Right atrium auricular region (tissue), 2 donors: ENCODE data around the gene CNDP2. TPM values are rescaled to one million over a fixed set of nuclear protein-coding genes. Genes with fewer than 3 reads are reported as not detected.
A peak's percentile ranks its signal among the peaks of the same experiment; 100 is the strongest.

Source experiments
- DNase-seq: peaks from one replicate; pipeline ENCODE4 v3.0.0-alpha.2; 2019; ENCODE audit warnings: low spot score
- H3K27ac ChIP-seq, 2 donors: fragments of 200-600 bp; sonication (generic); 1 replicate in 1 of 2; 2 replicates in 1 of 2; pipeline ENCODE4 v1.5.1; 2016 to 2019
- H3K27me3 ChIP-seq, 2 donors: fragments of 200-600 bp; sonication (generic); one replicate each; pipeline versions ENCODE4 v1.5.1 to v1.6.0; 2017 to 2019
- H3K36me3 ChIP-seq: fragments of 200-600 bp; sonication (generic); one replicate; pipeline ENCODE4 v1.5.1; 2016
- H3K4me1 ChIP-seq, 2 donors: fragments of 200-600 bp; sonication (generic); one replicate each; pipeline versions ENCODE4 v1.5.1 to v1.6.0; 2017 to 2019
- H3K4me3 ChIP-seq, 2 donors: fragments of 200-600 bp; sonication (generic); 1 replicate in 1 of 2; 2 replicates in 1 of 2; pipeline ENCODE4 v1.5.1; 2017 to 2019; ENCODE audit warnings: mild to moderate bottlenecking in 1 of 2, moderate library complexity in 1 of 2
- H3K9me3 ChIP-seq, 2 donors: fragments of 200-600 bp; sonication (generic); one replicate each; pipeline ENCODE4 v1.5.1; 2019
- CTCF ChIP-seq, 2 donors: fragments of 200-600 bp; sonication (generic); IDR thresholded peaks; one replicate each; pipeline ENCODE4 v1.5.1; 2019; ENCODE audit warnings: antibody characterized with exemption in 2 of 2
- total RNA-seq, 2 donors: library from RNA; depleted of rRNA; stranded (reverse); fragments of >200 nt; gene quantifications; one replicate each; pipeline ENCODE4 v1.1.0, GENCODE V29; 2016

The CNDP2 gene
- total RNA-seq, 2 donors from 2014 or later: 31.2 to 62.6 TPM

GRCh38 chr18:74456349-74457042 lies 39.7 kb upstream of the CNDP2 start:
- H3K27ac ChIP-seq: peak overlapping the region in 1 of 2 donors; percentile 61
- no peaks in the 10 kb centered on the region for H3K36me3 ChIP-seq
- H3K4me3 ChIP-seq: peak overlapping the region; percentile 42 to 57
- no peak for TF ChIP-seq CTCF (IDR thresholded peaks at IDR 0.05)
- no peak for DNase-seq
- H3K9me3 ChIP-seq: no peaks in the 10 kb centered on the region
- H3K27me3 ChIP-seq: no peaks in the 10 kb centered on the region
- H3K4me1 ChIP-seq: peaks cover 0 to 53% of the 10 kb centered on the region in 2 donors

DNA sequence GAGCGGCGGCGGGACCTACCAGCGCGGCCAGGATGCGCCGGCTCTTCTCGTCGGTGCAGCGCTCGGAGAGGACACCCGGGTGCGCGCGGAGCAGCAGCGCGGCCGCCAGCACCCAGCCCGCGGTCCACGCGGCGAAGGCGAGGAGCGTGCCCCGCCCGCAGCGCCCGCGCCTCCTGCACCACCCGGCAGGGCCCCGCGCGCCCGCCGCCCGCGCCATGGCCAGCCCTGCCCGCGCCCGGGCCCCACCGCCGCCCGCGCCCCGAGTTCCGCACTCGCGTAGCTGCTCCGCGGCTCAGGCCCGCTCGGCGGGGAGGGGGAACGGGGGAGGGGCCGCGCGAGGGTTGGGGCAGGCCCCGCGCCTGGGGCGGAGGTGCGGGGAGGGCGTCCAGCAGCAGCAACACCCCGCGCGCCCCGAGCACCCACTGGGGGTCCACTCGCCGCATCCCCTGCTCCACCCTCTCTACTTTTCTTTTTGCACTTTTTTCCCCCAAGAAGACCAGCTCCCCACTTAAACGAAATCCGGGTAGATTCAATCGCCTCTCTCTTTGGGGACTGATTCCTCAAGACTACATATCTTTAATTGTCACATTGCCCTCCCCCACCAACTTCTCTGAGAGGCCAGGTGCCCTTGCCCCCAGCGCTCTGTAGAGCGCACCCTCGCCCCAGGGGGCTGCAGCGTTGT lies 39.0 kb upstream of the CNDP2 start, which contains the start of gene DIPK1C:
Gene DIPK1C (minus strand): TSS at position 266 of the 682 bp plus-strand sequence. CDS start 49 bp downstream, at position 217.
- H3K4me3 ChIP-seq: peak within 1 kb of the TSS; percentile 42 to 57
- TF ChIP-seq CTCF (IDR thresholded peaks at IDR 0.05): no peak
- H3K27ac ChIP-seq: peak within 1 kb of the TSS; percentile 40 to 80
- no peaks in the 10 kb centered on the region for H3K9me3 ChIP-seq
- no peak for DNase-seq
- H3K36me3 ChIP-seq: no peaks in the 10 kb centered on the region
- no peaks in the 10 kb centered on the region for H3K27me3 ChIP-seq
- peaks cover 0 to 53% of the 10 kb centered on the region in 2 donors for H3K4me1 ChIP-seq

DNA sequence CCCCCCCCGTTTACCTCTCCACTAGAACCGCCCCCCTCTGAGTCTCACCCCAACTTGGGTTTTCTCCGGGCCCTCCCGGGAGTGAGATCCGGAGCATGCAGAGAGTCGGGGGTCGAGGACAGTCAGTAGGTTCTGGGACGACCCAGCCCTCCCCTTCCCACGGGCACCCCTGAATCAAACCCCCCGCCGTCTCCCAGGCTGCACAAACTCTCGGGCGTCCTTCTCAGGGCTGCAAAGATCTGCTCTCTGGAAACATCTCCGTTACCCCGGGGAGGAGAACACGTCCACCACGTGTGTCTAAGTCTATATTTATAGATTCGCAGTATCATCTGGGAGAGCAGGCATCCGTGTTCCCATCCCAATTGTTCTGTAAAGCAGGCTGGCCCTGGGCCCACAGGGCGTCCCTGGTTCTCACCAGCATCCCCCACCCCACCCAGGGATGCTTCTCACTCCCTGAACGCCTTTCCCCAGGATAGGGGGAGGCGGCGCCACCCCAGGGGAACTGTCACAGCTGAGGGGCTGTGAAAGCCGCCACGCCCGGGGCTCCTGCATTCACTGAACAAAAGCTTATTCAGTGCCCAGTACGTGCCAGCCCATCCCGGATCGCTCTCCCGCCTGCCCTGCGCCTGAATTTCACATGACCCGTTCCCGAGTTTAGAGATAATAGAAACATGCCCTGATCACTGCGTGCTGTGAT lies 38.3 kb upstream of the CNDP2 start:
- TF ChIP-seq CTCF (IDR thresholded peaks at IDR 0.05): no peak
- no peaks in the 10 kb centered on the region for H3K9me3 ChIP-seq
- H3K36me3 ChIP-seq: no peaks in the 10 kb centered on the region
- DNase-seq: no peak
- H3K27ac ChIP-seq: peak overlapping the region; percentile 40 to 80
- H3K4me1 ChIP-seq: peaks cover 0 to 51% of the 10 kb centered on the region in 2 donors
- H3K4me3 ChIP-seq: peak overlapping the region; percentile 28 to 57
- no peaks in the 10 kb centered on the region for H3K27me3 ChIP-seq

GRCh38 chr18:74459889-74460288 lies 36.3 kb upstream of the CNDP2 start:
- peaks cover 0 to 37% of the 10 kb centered on the region in 2 donors for H3K4me1 ChIP-seq
- TF ChIP-seq CTCF (IDR thresholded peaks at IDR 0.05): peak in 1 of 2 donors; percentile 42

GRCh38 chr18:74460825-74461224 lies 35.3 kb upstream of the CNDP2 start:
- H3K4me1 ChIP-seq: peaks cover 0 to 35% of the 10 kb centered on the region in 2 donors

More at GRCh38 chr18:74459889-74460288, 36.3 kb upstream of the CNDP2 start:
- no peak for DNase-seq
- Histone ChIP-seq H3K27me3 (no peaks in the 10 kb centered on the region), H3K36me3 (no peaks in the 10 kb centered on the region), H3K4me3 (no peak overlapping the region), H3K9me3 (no peaks in the 10 kb centered on the region), H3K27ac (no peak overlapping the region)

More at GRCh38 chr18:74460825-74461224, 35.3 kb upstream of the CNDP2 start:
- DNase-seq: no peak
- Histone ChIP-seq H3K27me3 (no peaks in the 10 kb centered on the region), H3K4me3 (no peak overlapping the region), H3K36me3 (no peaks in the 10 kb centered on the region), H3K27ac (no peak overlapping the region), H3K9me3 (no peaks in the 10 kb centered on the region)
- TF ChIP-seq CTCF (IDR thresholded peaks at IDR 0.05): no peak
